ENCODE data around the gene OR2J3. TPM values are rescaled to one million over a fixed set of nuclear protein-coding genes. Genes with fewer than 3 reads are reported as not detected.
"Not testable (repeated sequence)": the region's sequence is repeated elsewhere in the genome, so short reads cannot be mapped to it uniquely, and the experiment has no call there.

OR2J3 gene
- total RNA-seq, 4 donors from 2014 or later: not detected

- TF ChIP-seq POLR2A (IDR thresholded peaks at IDR 0.05) (no peak), CTCF (IDR thresholded peaks at IDR 0.05) (no peak)
- no peaks in the 10 kb centered on the region for H3K4me1 ChIP-seq
- DNase-seq: no peak
These were observed 20.6 kb upstream of the OR2J3 start, which contains the start of gene OR2B3 for GRCh38 chr6:29087213-29087612. TSS of gene OR2B3 (minus strand) at chr6:29087313. CDS start at chr6:29087248, 65 bp downstream.

GRCh38 chr6:29092957-29093356, 14.9 kb upstream of the OR2J3 start:
- no peaks in the 10 kb centered on the region for H3K4me1 ChIP-seq
- H3K4me3 ChIP-seq: no peak overlapping the region
- no peak overlapping the region for H3K27ac ChIP-seq
- TF ChIP-seq CTCF (IDR thresholded peaks at IDR 0.05): no peak
- no peak for TF ChIP-seq POLR2A (IDR thresholded peaks at IDR 0.05)
- no peak for DNase-seq
- no peaks in the 10 kb centered on the region for H3K27me3 ChIP-seq
- H3K36me3 ChIP-seq: no peaks in the 10 kb centered on the region
- H3K9me3 ChIP-seq: no peaks in the 10 kb centered on the region

More at GRCh38 chr6:29087213-29087612, 20.6 kb upstream of the OR2J3 start, which contains the start of gene OR2B3:
- no peaks in the 10 kb centered on the region for H3K9me3 ChIP-seq
- H3K27ac ChIP-seq: no peak within 1 kb of the TSS
- no peaks in the 10 kb centered on the region for H3K36me3 ChIP-seq
- H3K27me3 ChIP-seq: no peaks in the 10 kb centered on the region
- H3K4me3 ChIP-seq: no peak within 1 kb of the TSS

- Histone ChIP-seq H3K36me3 (no peaks in the 10 kb centered on the region), H3K27me3 (no peaks in the 10 kb centered on the region), H3K27ac (no peak overlapping the region), H3K9me3 (no peaks in the 10 kb centered on the region), H3K4me3 (no peak overlapping the region), H3K4me1 (no peaks in the 10 kb centered on the region)
- TF ChIP-seq POLR2A (IDR thresholded peaks at IDR 0.05) (no peak), CTCF (IDR thresholded peaks at IDR 0.05) (no peak)
- no peak for DNase-seq
These were observed 10.1 kb upstream of the OR2J3 start for GRCh38 chr6:29097803-29098202.

GRCh38 chr6:29099190-29099589, 8.7 kb upstream of the OR2J3 start, which contains the start of gene OR2J1:
TSS of gene OR2J1 (plus strand) at chr6:29099490. CDS start at chr6:29100943, 1,453 bp downstream.
- no peak within 1 kb of the TSS for H3K27ac ChIP-seq
- DNase-seq: no peak
- H3K36me3 ChIP-seq: no peaks in the 10 kb centered on the region
- no peaks in the 10 kb centered on the region for H3K9me3 ChIP-seq
- TF ChIP-seq CTCF (IDR thresholded peaks at IDR 0.05) (no peak), POLR2A (IDR thresholded peaks at IDR 0.05) (no peak)
- no peaks in the 10 kb centered on the region for H3K27me3 ChIP-seq
- no peak within 1 kb of the TSS for H3K4me3 ChIP-seq
- no peaks in the 10 kb centered on the region for H3K4me1 ChIP-seq

GRCh38 chr6:29112135-29112534, 4.3 kb downstream of the OR2J3 start:
- Histone ChIP-seq H3K4me1 (no peaks in the 10 kb centered on the region), H3K27me3 (no peaks in the 10 kb centered on the region), H3K36me3 (no peaks in the 10 kb centered on the region), H3K27ac (no peak overlapping the region), H3K9me3 (no peaks in the 10 kb centered on the region), H3K4me3 (no peak overlapping the region)
- TF ChIP-seq POLR2A (IDR thresholded peaks at IDR 0.05) (no peak), CTCF (IDR thresholded peaks at IDR 0.05) (no peak)
- DNase-seq: no peak

- not testable (repeated sequence) for H3K27me3 ChIP-seq, DNase-seq, H3K4me1 ChIP-seq, H3K4me3 ChIP-seq, H3K36me3 ChIP-seq, H3K9me3 ChIP-seq, H3K27ac ChIP-seq
These were observed 7.1 kb downstream of the OR2J3 start for GRCh38 chr6:29114964-29115363.
